Fibroblast of skin of scalp (primary cell): ENCODE results near the gene CHP1.
"Not testable (repeated sequence)": the region's sequence is repeated elsewhere in the genome, so short reads cannot be mapped to it uniquely, and the experiment has no call there.

Experiments used
- DNase-seq: peaks from one replicate; pipeline ENCODE4 v3.0.0-alpha.2; 2013

CHP1 gene

DNA sequence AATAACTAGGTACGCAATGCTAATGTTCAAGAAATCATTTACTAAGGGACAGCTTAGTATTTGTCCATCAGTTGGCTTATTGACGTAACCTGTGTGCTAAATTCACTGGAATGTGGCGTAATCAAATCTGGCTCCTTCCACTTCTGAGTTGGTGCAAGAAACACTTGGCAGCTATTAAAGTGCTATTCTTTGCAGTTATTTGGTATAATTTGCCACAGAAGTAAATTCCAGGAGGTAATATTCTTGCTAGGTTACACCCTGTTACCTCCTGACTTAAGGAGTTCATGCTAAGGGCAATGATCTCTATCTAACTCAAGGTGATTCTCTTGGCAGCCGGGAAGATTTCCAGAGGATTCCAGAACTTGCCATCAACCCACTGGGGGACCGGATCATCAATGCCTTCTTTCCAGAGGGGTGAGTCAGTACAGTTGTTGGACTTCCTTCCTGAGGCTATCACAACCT, 25.5 kb downstream of the CHP1 start:
- DNase-seq = no peak

DNA sequence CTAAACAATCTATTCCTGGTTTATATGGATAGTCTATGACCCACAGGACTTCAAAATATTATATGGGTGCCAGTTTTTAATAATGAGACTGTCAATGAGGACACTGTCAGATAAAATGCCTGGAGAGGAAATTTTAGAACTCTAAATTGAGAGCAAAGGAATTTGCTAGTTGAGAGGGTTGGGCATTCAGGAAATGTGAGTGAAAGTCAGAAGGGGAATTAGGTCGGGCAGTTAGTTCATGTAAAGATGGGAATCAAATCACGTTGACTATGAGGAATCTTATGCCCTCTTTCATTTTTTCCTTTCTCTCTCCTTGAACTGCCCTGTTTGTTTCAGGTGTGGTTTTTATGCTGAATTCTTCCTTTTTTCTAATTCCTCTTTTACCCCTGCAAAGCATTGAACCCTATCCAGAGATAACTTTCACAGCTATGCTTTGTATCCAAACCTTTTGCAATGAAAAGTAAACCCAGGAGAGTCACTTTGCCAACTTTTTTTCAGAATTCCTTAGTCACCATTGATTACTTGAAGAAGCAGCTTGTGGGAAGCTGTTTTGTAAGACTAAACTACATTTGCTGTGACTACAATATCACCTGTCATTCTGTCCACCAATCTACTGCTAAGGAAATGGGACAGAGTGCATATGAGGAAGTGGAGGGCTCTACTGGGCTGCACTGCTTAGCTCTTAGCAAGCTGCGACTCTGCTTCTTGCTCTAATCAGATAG, 27.8 kb downstream of the CHP1 start:
- DNase-seq = no peak

DNA sequence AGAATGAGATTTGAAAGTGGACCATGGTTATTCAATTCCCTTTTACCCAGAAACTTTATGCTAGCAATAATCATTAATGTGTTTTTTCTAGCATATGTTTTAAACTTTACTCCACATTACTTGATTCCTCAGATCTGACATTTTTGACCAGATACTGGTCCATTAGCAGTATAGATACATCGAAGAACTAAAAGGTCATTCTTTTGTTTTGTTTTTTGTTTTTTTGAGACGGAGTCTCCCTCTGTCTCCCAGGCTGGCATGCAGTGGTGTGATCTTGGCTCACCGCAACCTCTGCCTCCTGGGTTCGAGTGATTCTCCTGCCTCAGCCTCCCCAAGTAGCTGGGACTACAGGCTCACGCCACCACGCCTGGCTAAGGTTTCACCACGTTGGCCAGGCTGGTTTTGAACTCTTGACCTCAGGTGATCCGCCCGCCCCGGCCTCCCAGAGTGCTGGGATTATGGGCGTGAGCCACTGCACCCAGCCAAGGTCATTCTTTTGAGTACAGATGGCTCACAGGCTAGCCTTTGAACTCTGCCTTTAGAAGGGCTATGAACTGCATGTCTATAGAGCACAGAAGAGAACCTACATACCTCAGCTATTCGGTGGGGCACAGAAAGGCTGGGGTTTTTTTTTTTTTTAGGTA, 28.6 kb downstream of the CHP1 start:
- no peak for DNase-seq

DNA sequence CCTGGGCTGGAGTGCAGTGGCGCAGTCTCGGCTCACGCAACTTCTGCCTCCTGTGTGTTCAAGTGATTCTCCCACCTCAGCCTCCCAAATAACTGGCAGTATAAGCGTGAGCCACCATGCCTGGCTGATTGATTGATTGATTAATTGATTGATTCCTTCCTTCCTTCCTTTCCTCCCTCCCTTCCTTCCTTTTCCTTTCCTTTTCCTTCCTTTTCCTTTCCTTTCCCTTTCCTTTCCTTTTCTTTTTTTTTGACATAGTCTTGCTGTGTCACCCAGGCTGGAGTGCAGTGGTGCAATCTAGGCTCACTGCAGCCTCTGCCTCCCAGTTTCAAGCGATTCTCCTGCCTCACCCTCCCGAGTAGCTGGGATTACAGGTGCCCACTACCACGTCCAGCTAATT, 29.9 kb downstream of the CHP1 start:
- DNase-seq = not testable (repeated sequence)

DNA sequence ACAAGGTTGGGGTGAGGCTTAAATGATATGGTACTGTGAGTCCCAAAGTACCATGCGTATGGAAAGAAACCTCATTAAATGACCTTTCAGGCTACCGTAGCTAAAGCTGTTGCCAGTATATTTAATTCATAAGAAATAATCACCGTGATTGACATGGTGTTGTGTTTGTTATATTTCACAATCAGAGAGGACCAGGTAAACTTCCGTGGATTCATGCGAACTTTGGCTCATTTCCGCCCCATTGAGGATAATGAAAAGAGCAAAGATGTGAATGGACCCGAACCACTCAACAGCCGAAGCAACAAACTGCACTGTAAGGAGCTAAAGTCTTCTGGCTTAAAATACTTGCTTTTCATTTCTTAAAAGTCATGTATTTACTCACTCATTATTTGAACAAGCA, 31.5 kb downstream of the CHP1 start:
- DNase-seq = no peak

DNA sequence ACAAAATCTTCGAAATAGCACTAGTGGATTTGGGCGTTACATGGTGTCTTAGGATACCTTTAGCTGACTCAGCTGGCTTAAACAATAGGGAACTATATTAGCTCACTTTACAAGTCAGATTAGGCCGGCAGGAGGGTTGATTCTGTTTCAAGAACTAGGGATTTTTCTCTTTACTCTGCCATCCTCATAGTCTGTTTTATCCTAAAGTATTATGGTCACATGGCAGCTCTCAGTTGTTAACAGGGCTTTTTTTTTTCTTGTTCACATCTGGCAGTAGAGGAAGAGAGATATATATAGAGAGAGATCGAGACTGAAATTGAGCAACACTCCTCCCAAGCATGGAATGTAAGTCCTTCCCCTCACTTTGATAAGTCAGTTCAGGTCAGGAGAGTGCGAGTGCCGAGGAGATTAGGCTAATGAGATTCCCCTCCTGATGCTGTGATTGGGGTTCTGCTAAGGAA, 32.9 kb downstream of the CHP1 start:
- no peak for DNase-seq

DNA sequence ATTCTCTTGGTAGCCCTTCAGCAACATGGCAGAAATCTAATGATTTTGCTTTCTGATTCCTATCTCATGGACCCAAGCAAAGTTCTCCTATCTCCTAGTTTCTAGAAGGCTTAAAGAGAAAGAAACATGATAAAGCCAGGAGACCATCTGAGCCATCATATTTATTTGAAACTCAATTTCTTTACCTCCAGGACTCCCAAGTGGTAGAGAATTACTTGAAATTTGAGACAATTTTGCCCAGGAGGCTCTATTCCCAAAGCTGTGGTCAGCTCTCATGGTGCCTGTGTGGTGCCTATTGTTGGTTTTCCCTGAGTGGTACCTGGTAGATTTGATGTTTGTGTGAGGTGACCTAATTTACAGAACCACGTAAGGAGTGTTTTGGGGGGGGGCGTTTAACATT, 38.8 kb downstream of the CHP1 start:
- DNase-seq = no peak

DNA sequence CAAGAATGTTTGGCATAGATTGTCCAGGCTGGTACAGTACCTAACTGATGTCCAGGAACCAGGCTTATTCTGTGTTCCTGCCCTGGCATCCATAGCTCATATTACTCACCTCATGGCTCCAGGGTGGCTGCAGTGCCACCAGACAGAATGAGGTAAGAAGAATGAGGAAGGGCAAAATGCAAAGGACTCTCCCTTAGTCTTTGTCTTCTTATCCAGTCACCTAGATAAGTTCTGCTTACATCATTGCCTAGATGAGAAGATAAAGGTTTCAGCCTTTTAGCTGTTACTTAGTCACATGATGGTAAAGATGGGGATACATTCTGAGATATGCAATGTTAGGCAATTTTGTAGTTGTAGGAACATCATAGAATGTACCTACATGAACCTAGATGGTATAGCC, 45.8 kb downstream of the CHP1 start:
- DNase-seq = no peak

DNA sequence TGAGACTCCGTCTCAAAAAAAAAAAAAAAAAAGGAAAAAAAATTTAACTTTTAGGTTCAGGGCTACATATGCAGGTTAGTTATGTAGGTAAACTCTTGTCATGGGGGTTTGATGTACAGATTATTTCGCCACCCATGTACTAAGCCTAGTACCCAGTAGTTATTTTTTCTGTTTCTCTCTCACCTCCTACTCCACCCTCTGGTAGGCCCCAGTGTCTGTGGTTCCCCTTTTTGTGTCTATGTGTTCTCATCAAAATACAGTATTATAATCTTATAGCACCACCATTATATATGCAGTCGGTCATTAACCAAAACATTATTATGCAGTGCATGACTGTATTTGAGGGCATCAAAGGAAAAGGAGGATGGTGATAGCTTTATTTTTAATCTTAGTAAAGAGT, 47.3 kb downstream of the CHP1 start:
- no peak for DNase-seq

DNA sequence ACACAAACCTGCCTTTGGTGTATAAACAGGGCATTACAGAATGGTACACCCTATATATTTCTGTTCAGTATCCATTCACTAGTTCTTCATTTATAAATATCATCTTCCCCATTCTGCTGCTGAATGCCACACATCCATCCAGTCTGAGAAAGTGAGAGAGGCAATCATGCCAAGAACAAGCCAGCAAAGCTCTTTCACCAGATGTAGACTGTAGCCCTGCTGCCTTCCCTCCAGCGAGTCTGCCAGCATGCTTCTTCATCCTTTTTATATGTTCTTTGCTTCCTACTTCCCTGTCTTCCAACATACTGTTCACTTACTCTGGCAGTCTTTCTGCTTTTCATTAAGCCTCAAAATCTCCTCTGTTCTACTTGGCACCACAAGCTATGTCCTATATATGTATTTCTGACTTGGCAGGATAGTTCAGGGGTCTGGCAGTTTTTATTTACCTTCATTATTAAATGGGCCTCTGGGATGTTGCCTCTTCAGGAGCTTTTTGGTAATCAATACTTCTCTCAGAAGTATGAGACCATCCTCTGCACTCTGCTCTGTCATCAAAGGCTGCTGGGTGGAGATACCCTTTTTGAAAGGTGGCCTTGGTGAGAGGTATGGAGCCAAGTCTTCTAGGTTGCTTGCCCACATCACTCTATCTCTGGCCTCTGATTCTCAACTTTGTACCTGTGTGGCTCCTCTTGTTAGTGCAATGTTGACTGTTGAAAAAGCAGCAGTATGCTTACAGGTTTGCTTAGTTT, 48.6 kb downstream of the CHP1 start:
- no peak for DNase-seq

DNA sequence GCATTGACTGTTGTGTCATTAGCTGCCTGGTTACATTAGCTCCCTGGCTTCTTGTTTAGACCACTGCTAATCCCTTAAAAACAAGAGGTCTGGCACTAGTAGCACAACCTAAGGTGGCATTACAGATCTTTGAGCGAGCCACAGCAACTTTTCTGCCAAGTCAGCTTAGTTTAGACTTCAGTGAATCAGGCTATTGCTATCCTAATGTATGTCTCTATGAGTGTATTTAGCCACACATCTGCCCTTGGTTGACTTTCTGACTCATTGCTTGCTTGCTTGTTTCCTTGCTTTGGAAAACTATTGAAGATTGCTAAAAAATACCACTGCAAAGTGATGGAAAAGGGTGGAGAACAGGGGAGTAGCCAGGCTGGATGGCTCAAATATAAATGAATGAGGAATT, 50.2 kb downstream of the CHP1 start:
- DNase-seq = peak; percentile 86

DNA sequence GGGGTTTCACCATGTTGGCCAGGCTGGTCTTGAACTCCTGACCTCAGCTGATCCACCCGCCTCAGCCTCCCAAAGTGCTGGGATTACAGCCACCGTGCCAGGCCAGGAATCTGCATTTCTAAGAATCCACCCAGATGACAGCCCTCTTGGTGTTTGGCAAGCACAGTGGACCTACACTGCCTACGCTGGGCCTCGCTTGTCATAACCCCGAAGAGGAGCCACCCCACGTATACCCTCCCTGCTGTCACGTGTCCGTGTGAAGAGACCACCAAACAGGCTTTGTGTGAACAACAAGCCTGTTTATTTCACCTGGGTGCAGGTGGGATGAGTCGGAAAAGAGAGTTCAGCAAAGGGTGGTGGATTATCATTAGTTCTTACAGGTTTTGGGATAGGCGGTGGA, 51.4 kb downstream of the CHP1 start:
- DNase-seq = not testable (repeated sequence)

DNA sequence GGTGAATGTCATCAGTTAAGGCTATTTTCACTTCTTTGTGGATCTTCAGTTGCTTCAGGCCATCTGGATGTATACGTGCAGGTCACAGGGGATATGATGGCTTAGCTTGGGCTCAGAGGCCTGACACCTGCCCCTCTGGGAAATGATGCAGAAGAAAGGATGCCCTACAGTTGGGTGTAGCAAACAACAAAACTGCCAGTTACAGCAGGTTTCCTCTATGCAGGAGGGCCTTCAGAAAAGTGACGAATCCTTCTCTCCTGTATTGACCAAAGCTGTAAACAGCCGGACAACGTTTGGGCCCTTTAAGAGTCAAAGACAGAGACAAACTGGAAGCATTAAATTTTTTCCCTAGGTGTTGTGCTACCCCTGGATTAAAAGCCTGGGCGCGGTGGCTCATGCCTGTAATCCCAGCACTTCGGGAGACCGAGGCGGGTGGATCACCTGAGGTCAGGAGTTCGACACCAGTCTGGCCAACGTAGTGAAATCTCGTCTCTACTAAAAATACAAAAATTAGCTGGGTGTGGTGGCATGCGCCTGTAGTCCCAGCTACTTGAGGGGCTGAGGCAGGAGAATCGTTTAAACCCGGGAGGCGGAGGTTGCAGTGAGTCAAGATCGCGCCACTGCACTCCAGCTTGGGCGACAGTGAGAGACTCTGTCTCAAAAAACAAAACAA, 52.0 kb downstream of the CHP1 start:
- DNase-seq = not testable (repeated sequence)

DNA sequence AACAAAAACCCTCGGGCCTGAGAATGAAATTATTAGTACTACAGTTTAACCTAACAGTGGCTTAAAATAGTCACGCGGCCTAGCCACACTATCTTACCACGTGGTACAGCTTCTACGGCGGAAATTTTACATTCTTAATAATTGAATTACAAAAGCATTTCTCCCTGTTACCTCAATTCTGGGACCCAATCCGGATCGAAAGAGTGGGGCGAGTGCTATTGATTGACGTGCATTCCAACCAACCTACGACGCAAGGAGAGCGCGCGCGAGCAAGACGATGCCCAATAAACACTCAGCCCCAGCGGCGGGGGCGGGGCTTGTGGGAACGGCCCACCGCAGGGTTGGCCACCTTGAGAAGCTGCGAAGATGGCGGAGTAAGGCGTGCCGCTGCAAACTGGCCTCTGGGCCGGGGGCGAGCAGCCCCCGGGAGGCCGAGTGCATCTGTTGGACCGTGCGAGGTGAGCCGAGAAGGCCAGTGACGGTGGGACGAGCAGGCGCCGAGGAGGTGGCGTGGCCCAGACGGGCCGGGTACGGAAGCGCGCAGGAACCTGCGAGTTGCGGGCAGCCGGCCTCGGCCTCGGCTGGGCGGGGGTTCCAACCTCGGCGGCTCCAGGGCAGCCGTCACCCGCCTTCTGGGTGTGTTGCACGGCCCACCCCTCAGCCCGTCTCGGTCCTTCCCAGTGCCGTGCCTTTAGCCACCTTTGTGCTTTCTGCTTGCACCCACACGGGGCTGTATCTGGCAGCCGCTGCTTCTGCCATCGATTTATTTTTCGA, 52.8 kb downstream of the CHP1 start:
- DNase-seq = peak; percentile 100

DNA sequence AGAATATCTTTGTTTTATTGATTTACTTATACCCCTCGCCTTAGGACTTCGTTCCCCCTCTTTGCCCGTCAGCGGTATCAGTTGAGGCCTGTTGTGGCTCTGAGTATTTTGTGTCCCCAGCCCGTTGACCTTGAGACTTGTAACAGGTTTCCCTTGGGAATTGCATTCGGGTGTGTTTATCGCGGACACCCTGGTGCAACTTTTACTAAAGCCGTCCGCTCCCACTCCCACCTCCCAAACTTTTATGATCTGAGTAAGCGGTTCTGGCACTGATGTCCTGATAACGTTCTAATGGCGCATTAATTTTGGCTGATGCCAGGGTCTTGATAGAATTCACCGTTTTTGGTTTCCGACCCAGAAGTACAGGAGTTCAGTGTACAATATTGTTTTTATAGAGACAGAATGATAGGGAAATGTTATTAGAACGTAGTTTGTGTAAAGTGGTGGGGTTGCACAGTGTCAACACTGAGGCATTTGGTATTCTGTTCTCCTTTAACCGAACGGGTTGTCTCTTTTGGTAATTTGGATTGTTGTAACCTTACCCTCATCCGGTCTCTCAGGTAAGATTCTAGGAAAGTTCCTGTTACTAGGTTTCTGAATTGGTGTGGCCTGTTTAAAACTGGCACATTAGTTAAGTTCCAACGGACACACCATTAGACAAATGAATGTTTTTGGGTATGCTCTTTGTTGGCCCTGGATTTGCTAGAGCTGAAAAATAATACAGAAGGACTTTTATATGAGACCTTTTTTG, 53.5 kb downstream of the CHP1 start:
- peak; percentile 7 for DNase-seq

DNA sequence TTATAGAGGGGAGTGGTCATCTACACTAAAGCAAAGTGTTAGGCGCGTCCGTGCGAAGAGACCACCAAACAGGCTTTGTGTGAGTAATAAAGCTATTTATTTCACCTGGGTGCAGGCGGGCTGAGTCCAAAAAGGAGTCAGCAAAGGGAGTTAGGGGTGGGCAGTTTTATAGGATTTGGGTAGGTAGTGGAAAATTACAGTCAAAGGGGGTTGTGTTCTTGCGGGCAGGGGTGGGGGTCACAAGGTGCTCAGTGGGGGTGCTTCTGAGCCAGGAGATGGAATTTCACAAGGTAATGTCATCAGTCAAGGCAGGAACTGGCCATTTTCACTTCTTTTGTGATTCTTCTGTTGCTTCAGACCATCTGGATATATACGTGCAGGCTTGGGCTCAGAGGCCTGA, 54.2 kb downstream of the CHP1 start:
- no peak for DNase-seq

DNA sequence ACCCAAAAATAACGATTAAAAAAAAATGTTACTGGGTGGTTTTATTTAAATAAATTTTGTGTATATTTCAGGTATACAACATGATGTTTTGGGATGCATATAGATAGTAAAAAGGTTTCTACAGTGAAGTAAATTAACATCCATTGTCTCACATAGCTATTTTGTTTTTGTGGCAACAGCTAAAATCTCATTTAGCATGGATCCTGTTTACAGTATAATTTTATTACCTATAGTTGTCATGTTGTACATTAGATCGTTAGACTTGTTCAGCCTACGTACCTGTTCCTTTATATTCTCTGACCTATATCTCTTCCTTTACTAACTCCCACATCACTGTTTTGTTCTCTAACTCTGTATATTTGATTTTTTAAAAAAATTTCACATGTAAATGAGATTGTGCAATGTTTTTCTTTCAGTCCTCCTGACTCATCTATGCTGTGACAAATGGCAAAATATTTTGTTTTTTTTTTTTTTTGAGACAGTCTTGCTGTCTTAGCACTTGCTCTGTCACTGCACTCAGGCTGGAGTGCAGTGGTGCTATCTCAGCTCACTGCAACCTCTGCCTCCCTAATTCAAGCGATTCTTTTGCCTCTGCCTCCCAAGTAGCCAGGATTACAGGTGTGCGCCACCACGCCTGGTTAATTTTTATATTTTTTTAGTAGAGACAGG, 55.7 kb downstream of the CHP1 start:
- peak; percentile 33 for DNase-seq

DNA sequence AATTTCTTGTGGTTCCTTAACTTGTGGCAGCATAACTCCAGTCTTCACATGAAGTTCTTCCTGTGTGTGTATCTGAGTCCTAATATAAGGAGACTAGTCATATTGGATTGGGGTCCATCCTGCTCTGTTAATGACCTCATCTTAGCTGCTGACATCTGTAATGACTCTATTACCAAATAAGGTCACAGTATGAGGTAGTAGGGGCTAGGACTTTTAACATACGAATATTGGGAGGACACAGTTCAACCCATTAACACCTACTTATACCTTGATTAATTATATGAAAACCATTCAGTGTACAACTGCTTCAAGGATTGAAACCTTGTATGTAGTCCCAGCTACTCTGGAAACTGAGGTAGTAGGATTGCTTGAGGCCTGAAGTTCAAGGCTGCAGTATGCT, 57.4 kb downstream of the CHP1 start:
- no peak for DNase-seq

DNA sequence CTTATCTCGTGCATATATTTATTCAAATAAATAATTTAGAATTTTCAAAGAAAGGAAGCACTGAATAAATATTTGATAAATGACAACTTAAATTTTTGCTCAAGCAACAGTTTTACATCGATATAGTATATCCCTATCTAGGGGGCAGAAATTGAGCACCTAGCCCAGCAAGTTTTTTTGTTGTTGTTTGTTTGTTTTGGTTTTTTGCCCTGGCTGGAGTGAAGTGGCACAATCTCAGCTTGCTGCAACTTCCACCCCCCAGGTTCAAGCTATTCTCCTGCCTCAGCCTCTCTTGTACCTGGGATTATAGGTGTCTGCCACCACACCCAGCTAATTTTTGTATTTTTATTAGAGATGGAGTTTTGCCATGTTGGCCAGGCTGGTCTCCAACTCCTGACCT, 58.9 kb downstream of the CHP1 start:
- no peak for DNase-seq

DNA sequence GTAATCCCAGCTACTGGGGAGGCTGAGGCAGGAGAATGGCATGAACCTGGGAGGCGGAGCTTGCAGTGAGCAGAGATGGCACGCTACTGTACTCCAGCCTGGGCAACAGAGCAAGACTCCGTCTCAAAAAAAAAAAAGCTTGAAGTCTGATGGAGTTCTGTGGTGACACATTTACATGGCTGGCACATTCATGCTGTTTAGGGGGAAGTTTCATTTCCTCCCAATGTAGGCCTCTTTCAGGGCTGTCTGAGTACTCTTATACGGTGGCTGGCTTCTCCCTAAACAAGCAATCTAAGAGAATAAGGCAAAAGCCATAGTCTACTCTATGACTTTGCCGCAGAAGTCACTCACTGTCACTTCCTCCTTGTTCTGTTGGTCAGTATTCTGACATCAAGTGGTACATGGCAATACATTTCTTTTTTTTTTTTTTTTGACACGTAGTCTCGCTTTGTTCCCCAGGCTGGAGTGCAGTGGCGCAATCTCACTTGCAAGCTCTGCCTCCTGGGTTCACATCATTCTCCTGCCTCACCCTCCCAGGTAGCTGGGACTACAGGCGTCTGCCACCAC, 60.1 kb downstream of the CHP1 start:
- DNase-seq = no peak

DNA sequence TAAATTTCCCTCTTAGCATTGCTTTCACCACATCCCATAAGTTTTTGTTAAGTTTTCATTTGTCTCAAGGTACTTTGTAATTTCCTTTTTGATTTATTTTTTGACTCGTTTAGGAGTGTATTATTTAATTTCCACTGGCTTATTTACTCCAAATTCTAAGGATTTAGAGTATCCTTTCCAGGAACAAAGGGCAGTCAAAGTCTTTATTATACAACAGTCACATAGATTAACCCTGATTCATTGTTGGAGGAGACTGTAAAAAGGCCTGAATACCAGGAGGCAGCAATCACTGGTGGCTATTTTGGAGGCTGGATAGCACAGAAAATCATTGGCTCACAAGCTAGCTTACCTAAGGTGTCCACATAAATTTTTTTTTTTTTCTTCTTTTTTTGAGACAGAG, 61.5 kb downstream of the CHP1 start:
- no peak for DNase-seq
